GM18520 (cell line): Measurements from ENCODE around the gene TMEM120B.
"Not testable (repeated sequence)": the region's sequence is repeated elsewhere in the genome, so short reads cannot be mapped to it uniquely, and the experiment has no call there.

Experiments
- ATAC-seq: cut with Tn5 transposase; IDR thresholded peaks from one replicate; pipeline ENCODE4 v1.9.1; 2021; ENCODE audit not compliant: unreplicated experiment

Gene TMEM120B

GRCh38 chr12:121712461-121713256, at the start of gene TMEM120B:
TSS of gene TMEM120B (plus strand) at chr12:121712752. CDS start at chr12:121712896, 144 bp downstream.
- ATAC-seq = peak; percentile 88

GRCh38 chr12:121663610-121663929, 49.0 kb upstream of the TMEM120B start:
- no peak for ATAC-seq

- not testable (repeated sequence) for ATAC-seq
Observed at GRCh38 chr12:121666829-121667228, 45.7 kb upstream of the TMEM120B start.

GRCh38 chr12:121668750-121669520, 43.6 kb upstream of the TMEM120B start:
- ATAC-seq = no peak

- no peak for ATAC-seq
Observed at GRCh38 chr12:121669521-121669900, 43.0 kb upstream of the TMEM120B start, which contains the start of gene MORN3. TSS of gene MORN3 (minus strand) at chr12:121669654. CDS start at chr12:121669483, 171 bp downstream.

DNA sequence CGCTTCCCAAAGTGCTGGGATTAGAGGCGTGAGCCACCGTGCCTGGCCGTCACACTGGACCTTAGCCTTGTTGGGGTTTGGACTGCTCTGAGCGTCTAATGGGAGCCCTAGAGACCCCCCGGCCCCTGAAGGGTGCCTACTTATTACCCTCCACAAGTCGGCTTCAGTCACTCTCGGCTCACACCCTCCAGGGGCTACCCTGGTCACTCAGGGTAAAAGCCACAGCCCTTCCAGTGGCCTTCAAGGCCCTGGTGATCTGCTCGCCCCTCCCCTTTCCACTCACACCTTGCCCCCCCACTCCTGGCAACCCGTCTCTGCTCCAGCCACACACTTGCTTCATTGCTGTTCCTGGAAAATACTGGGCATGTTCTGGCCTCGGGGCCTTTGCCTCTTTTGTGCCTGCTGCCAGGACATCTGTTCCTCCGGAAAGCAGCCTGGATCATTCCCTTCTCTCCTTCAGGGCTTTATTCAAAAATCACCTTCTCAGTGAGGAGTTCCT, 39.5 kb upstream of the TMEM120B start:
- no peak for ATAC-seq

GRCh38 chr12:121676190-121676589, 36.4 kb upstream of the TMEM120B start:
- no peak for ATAC-seq

- ATAC-seq = no peak
Observed at GRCh38 chr12:121678305-121678704, 34.2 kb upstream of the TMEM120B start.

DNA sequence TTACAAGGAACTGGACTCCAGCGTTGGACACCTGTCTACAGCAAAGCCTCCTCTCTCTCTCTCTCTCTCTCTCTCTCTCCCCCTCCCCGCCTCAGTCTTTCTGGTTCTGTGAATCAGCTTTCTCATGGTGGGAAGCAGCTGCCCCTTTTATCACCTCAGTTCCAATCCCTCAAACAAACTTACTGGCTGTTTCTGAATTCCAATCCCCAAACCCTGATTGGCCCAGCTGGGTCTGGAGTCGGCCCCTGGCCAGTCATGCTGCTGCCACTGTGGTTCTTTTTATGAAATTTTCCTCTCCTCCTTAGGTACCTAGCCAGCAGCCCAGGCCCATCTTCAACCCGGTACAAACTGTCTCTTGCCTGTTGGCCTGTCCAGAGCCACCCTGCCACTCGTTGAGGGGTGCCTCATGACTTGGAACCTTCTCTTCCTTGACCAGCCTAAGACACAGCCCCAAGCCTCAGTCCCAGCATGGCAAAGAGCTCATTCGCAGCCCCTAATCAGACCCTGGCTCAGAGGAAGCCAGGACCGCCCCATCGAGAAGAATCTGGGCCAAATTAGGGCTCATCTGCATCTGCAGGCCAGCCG, 33.7 kb upstream of the TMEM120B start:
- no peak for ATAC-seq

DNA sequence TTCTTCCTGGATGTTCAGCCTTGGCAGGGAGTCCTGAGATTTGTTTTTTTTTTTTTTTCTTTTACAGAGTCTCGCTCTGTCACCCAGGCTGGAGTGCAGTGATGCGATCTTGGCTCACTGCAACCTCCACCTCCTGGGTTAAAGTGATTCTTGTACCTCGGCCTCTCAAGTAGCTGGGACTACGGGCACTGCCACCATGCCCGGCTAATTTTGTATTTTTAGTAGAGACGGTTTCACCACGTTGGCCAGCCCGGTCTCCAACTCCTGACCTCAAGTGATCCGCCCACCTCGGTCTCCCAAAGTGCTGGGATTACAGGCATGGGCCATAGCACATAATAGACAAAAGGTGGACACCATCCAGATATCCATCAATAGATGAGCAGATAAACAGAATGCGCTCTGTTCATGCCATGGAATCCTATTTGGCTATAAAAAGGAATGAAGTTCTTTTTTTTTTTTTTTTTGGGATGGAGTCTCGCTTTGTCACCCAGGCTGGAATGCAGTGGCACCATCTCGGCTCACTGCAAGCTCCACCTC, 32.8 kb upstream of the TMEM120B start:
- ATAC-seq = not testable (repeated sequence)

GRCh38 chr12:121688966-121689365, 23.6 kb upstream of the TMEM120B start:
- no peak for ATAC-seq

DNA sequence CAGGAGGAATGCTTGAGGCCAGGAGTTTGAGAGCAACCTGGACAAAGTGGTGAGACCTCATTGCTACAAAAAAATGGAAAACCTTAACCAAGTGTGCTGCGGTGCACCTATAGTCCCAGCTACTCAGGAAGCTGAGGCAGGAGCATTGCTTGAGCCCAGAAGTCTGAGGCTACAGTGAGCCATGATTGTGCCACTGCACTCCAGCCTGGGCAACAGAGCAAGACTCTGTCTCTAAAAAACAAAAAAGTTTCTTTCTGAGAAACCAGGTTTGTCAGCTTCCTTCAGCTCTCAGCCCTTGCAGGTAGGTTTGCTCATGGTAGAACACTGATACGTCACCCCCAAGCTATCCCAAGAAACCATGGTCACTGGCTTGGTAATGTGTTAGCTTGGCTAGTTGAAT, 23.1 kb upstream of the TMEM120B start:
- ATAC-seq = no peak

DNA sequence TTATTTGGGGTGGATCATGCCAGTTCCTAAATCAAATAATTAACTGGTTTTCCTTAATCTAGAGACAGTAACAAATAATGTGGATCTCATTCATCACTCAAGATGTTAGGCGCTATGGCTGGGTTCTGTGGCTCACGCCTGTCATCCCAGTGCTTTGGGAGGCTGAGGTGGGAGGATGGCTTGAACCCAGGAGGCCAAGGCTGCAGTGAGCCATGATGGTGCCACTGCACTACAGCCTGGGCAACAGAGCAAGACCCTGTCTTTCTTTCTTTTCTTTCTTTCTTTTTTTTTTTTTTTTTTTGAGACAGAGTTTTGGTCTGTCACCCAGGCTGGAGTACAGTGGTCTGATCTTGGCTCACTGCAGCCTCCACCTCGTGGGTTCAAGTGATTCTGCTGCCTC, 19.8 kb upstream of the TMEM120B start:
- ATAC-seq = not testable (repeated sequence)

- no peak for ATAC-seq
Observed at GRCh38 chr12:121693155-121693687, 19.3 kb upstream of the TMEM120B start.

- ATAC-seq = no peak
Observed at GRCh38 chr12:121697093-121697698, 15.4 kb upstream of the TMEM120B start.

DNA sequence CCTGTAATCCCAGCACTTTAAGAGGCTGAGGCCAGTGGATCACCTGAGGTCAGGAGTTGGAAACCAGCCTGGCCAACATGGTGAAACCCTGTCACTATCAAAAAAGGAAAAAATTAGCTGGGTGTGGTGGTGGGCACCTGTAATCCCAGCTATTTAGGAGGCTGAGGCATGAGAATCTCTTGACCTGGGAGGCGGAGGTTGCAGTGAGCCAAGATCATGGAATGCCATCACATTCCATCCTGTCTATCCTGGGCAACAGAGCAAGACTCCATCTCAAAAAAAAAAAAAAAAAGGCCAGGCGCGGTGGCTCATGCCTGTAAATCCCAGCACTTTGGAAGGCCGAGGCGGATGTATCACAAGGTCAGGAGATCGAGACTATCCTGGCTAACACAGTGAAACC, 14.7 kb upstream of the TMEM120B start:
- ATAC-seq = not testable (repeated sequence)

- no peak for ATAC-seq
Observed at GRCh38 chr12:121701667-121702277, 10.8 kb upstream of the TMEM120B start.

DNA sequence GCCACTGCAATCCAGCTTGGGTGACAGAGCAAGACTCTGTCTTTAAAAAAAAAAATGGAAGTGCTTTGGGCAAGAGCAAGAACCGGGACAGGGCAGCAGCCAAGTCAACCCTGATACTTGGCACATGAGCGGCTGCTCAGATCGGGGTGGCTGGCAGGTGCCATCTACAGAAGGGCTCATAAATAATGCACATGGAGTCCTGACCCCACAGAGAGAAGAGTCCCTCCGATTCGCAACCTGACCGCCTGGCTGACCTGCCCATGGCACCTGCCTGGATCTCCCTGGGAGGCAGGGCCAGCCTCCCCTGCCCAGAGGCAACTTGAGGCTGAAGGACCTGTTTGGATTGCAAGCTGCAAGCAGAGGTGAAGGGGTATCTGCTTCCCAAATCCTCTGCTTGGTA, 9.6 kb upstream of the TMEM120B start:
- no peak for ATAC-seq

DNA sequence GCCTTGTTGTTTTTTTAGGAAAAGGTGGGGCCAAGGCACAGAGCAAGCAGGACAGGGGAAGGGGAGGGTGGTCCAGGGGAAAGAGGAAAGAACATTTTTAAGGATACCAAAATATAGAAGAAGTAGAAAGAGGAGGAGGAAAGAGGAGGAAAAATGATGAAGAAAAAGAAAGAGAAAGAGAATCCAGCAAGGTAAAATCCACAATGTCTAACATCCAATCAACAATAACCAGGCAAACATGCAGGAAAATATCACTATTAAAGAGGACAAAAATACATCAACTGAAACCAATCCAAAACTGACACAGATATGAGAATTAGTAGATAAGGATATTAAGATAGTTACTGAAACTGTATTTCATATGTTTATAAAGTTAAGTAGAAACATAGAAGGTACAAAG, 7.0 kb upstream of the TMEM120B start:
- no peak for ATAC-seq

GRCh38 chr12:121708313-121709063, 4.1 kb upstream of the TMEM120B start:
- ATAC-seq = no peak
